ENCODE data around the gene DAND5.

DNA sequence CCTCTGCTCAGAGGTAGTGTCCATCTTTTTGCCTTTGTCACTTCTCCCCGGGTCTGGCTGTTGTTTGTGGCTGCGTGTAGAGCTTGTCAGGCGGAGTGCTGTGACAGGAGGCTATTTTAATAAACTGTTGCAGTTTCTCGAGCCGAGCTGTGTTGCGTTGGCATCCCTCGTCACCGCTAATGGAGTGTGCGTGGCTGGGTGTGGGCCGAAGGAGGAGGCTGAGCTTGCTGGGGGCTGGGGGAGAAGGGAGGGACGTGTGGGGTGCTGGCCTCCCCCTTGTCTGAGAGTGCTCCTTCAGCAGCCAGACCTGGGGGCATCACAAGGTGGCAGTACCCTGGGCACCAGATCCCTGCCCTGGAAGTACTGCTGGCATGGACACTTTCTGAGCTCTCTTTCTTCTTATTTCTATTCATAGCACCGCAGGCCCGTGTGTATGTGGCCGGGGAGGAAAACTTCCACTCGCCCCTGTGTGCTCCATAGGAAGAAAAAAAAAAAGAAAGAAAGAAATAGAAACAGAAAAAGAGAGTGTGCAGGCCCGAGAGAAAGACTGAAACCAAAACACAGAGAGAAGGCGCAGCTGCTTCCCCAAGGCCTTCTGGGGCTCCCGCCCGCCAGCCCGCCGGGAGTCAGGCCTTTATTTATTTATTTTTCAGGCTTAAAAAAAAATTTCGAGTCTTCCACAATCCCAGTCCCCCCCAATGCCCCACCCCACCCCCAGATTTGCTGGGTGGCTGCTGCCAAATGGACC is 52.9 kb downstream of the DAND5 start:
- TF ChIP-seq, protein P1, sequence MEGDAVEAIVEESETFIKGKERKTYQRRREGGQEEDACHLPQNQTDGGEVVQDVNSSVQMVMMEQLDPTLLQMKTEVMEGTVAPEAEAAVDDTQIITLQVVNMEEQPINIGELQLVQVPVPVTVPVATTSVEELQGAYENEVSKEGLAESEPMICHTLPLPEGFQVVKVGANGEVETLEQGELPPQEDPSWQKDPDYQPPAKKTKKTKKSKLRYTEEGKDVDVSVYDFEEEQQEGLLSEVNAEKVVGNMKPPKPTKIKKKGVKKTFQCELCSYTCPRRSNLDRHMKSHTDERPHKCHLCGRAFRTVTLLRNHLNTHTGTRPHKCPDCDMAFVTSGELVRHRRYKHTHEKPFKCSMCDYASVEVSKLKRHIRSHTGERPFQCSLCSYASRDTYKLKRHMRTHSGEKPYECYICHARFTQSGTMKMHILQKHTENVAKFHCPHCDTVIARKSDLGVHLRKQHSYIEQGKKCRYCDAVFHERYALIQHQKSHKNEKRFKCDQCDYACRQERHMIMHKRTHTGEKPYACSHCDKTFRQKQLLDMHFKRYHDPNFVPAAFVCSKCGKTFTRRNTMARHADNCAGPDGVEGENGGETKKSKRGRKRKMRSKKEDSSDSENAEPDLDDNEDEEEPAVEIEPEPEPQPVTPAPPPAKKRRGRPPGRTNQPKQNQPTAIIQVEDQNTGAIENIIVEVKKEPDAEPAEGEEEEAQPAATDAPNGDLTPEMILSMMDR (IDR thresholded peaks at IDR 0.05; ENCODE audit: insufficient read depth, low read depth, low read length) = no peak
- no peak for TF ChIP-seq EZH2 (IDR thresholded peaks at IDR 0.05; ENCODE audit: insufficient read depth, low read length)

Measured in astrocyte (in vitro differentiated cells and primary cell).